ENCODE measurements around the gene OR10P1.

Gene OR10P1

GRCh38 chr12:55686366-55687010, 49.8 kb downstream of the OR10P1 start:
- no peak for DNase-seq (ENCODE audit: low read depth)
